ENCODE measurements around the gene KRT86.

GRCh38 chr12:52298677-52299190, 24.3 kb downstream of the KRT86 start:
- TF ChIP-seq CTCF (IDR thresholded peaks at IDR 0.05; ENCODE audit: low read length) = no peak
- no peak for TF ChIP-seq EZH2 (optimal IDR thresholded peaks at IDR 0.05; ENCODE audit: low read depth, low read length)
- no peak for TF ChIP-seq EZH2phosphoT487 (IDR thresholded peaks at IDR 0.05; ENCODE audit: low read length)

All from MM.1S (cell line).